GM19035 (cell line): ENCODE data around the gene DAB1.

ENCODE experiments used
- ATAC-seq: cut with Tn5 transposase; IDR thresholded peaks from one replicate; pipeline ENCODE4 v1.9.1; 2021; ENCODE audit not compliant: unreplicated experiment

Gene DAB1

GRCh38 chr1:56995414-56996100 lies 428.3 kb downstream of the DAB1 start:
- ATAC-seq: no peak

DNA sequence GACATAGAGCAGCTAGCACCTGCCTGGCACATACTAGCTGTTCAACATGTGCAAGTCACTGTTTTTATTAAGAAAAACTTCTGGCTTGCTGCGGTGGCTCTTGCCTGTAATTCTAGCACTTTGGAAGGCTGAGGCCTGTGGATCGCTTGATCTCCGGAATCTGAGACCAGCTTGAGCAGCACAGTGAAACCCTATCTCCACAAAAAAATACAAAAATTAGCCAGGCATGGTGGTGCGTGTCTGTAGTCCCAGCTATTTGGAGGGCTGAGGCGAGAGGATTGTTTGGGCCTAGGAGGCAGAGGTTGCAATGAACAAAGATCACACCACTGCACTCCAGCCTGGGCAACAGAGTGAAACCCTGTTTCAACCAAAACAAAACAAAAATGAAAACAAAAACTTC lies 430.4 kb downstream of the DAB1 start:
- ATAC-seq: no peak

- ATAC-seq: no peak
Observed at GRCh38 chr1:56992318-56993125, 431.3 kb downstream of the DAB1 start.

GRCh38 chr1:56991576-56991975 lies 432.3 kb downstream of the DAB1 start:
- ATAC-seq: no peak

GRCh38 chr1:56986397-56986796 lies 437.5 kb downstream of the DAB1 start:
- ATAC-seq: no peak

DNA sequence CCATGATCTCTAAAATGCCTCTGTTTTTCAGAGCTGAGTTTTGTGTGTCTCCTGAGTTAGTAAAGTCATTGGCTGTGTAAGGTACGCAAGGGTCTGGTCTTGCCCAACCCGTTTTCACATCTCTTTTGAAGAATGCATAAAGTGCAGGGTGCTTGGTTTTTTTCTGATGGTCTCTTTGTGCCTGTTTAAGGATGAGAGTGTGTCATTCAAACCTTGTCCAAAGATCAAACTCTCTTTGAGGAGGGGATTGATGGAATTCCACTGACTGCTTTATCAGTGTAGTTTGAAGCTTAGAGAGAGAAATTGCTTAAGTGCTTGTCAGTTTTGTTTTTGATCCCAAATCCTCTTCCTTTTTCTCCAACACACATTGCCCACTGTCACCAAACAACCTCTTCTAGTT lies 438.0 kb downstream of the DAB1 start:
- no peak for ATAC-seq

DNA sequence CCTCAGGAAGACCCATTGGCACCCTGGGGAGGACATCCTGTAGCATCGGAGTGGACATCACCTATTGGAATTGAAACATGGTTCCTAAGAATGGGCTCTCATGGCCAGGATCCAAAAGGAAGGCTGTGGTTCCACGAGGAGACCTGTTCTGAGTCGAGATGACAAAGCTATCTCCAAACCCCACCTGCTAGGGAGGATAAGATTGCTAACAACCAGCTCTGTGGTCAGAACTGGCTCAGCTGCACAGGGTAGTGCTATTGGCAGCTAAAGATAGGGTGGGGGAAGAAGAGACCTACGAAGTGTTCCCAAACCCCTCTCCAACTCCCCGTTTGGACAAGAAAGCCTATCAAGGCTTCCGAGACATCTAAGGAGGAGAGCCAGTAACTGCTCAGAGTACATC lies 440.4 kb downstream of the DAB1 start:
- ATAC-seq: no peak

- no peak for ATAC-seq
Observed at GRCh38 chr1:56979986-56980755, 443.7 kb downstream of the DAB1 start.

DNA sequence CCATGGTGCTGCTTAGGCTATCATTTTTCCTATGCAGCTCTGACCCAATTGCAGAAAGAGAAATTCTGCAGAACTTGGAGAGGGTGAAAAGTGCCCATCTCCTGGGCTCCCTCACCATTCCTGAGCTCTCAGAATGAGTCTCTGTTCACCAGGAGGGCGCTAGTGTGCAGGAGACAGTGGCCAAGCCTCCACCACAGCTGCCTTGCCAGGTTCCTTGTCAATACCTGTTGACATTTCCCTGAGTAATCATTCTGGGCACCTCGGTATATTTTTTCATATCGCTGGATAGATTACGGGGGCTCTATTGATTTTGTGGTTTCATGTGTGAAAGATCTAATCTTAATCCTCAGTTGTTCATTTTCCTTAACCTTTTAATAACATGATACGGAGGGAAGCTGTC lies 445.0 kb downstream of the DAB1 start:
- ATAC-seq: no peak

DNA sequence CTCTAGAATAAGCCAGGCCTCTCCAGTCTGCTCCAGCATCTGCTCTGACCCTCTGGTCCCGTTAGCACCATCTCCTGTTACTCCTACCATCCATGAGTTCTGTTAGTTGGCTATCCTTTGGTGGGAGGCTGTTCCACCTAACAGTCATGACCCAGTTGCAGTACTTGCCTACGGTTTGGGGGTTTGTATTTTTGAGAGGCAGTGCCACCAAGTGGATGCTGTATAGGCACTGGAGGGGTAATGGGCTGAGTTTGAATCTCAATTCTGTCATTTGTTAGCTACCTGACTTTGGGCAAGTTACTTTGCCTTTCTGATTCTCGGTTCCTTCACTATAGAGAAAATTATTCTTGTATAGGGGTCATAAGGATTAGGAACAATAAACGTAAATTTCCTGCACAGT lies 445.9 kb downstream of the DAB1 start:
- no peak for ATAC-seq

DNA sequence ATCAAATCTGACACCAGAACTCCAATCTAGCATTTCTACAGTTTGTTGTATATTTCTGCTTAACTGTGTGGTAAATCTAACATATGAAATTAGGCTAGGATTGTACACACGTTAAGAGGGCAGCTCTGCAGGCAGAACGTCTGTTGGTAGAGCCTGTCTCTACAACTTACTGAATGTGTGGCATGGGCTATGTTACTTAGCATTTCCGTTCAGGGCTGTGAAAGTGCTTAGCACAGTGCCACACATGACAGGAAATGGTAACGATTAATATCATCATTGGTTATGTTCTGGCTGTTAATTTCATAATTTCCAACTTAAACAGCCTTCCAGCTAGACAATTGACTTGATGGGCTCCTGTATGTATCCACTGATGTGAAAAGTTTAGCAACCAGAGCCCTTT lies 448.4 kb downstream of the DAB1 start:
- ATAC-seq: no peak

- no peak for ATAC-seq
Observed at GRCh38 chr1:56973923-56974742, 449.7 kb downstream of the DAB1 start.

DNA sequence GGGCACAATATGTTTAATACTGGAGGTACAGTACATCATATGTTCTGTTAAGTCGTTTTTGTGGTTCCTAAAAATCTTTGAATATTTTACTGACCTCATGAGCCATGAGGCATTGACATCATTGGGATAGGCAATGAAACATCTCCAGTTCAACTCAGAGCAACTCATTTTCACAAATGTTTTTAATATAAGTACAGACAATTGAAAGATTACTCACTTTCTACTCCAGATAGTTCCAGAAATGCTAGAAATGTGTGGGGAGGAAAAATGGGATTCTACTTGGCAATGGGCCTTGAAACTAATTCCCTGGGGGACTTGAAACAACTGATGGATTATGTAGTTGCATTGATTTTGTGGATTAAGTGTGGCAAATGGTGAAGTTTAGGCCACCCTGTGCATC lies 450.9 kb downstream of the DAB1 start:
- ATAC-seq: no peak

DNA sequence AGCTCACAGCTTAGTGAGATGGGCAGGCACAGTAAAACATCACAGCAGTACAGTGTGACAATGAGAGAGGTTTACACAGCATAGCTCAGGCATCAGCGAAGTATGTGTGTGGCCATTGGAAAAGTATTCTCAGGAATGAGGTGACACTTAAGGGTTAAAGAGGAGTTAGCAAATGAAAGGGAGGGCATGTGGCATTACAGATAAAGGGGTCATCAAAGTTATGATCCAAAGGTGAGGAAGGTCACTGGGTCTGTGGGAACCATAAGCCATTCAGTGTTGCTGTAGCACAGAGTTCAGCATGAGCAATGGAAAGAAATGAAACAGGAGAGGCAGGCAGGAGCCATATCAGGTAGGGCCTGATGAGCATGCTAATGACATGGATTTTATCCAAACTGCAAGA lies 453.6 kb downstream of the DAB1 start:
- ATAC-seq: no peak

DNA sequence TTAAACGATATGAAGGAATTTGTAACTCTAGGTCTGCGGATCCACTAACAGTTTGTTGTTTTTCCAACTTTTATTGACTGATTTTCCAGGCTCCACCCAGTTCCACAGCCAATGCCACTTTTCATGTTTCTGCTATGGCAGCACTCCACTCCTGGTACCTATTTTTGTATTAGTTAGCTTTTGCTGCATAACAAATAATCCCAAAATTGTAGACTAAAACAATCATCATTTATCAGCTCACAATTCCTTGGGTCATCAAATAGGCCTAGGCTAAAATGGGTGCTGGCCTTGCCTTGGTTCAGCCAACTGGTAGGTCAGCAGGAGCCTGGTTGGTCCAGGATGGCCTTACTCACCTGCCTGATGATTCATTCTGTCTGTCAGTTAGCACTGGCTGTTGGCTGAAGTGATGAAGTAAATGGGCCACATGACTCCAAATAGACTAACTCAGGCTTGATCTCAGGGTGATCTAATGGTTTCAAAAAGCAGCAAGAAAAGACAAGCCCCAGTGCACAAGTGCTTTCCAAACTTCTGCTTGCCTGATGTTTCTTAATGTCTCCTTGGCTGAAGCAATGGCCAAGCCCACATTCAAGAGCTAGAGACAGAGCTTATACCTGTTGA lies 454.9 kb downstream of the DAB1 start:
- no peak for ATAC-seq

- ATAC-seq: no peak
Observed at GRCh38 chr1:56967900-56968832, 455.7 kb downstream of the DAB1 start.

DNA sequence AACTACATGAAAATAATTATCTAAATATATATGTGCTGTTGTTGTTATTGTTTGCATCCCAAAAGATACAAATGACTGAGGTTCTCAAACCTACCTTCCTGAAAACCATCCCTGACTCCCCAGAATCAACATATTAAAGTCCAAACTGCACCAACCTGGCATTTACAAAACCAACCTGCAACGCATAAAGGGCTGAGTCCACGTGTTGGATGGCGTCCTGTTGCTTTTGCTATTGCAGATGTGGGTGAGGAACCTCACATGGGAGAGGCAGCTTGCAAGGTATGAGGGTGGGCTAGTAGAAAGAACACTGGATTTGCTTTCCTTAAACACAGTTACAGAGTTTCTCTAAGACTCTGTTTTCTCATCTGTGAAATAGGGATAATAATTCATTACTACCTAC lies 456.5 kb downstream of the DAB1 start:
- ATAC-seq: no peak

DNA sequence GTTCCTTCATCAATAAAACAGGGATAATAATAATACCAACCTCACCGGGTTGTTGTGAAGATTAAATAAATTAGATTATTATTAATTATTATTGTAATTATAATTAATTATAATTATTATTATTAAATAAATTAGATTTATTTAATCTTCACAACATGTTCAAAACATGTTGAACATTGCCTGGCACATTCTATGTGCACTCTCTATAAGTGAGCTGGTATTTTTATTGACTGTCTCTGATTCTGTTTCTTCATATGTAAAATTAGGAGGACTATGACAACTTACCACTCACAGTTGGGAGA lies 457.2 kb downstream of the DAB1 start:
- ATAC-seq: no peak

GRCh38 chr1:56965916-56966697 lies 457.8 kb downstream of the DAB1 start, which contains the start of gene C8B:
Gene C8B (minus strand): TSS chr1:56966015. CDS start chr1:56965948, 67 bp downstream.
- ATAC-seq: no peak
